WTC11 (cell line): ENCODE results near the gene CADM1.

ENCODE experiments used
- ATF1 ChIP-seq: sonication (generic); formaldehyde crosslinking; IDR thresholded peaks from 2 replicates; pipeline ENCODE4 v1.8.1; 2023; ENCODE audit warnings: mild to moderate bottlenecking, moderate library complexity, missing genetic modification reagents
- E2F5 ChIP-seq: sonication (generic); formaldehyde crosslinking; IDR thresholded peaks from 2 replicates; pipeline ENCODE4 v1.8.1; 2022; ENCODE audit warnings: mild to moderate bottlenecking, moderate library complexity, missing genetic modification reagents
- ELF4 ChIP-seq: sonication (generic); formaldehyde crosslinking; IDR thresholded peaks from 2 replicates; pipeline ENCODE4 v1.8.1; 2022; ENCODE audit warnings: low read depth, mild to moderate bottlenecking, moderate library complexity, missing genetic modification reagents
- JUN ChIP-seq: sonication (generic); formaldehyde crosslinking; IDR thresholded peaks from 2 replicates; pipeline ENCODE4 v1.8.0; 2023; ENCODE audit warnings: mild to moderate bottlenecking, missing genetic modification reagents
- MXD4 ChIP-seq: fragments of 250-450 bp; sonication (Bioruptor Pico); IDR thresholded peaks from 2 replicates; pipeline ENCODE4 v1.8.0; 2021; ENCODE audit warnings: mild to moderate bottlenecking, moderate library complexity, borderline replicate concordance
- NR1H2 ChIP-seq: sonication (generic); formaldehyde crosslinking; IDR thresholded peaks from 2 replicates; pipeline ENCODE4 v1.9.0; 2021; ENCODE audit warnings: mild to moderate bottlenecking, moderate library complexity, missing genetic modification reagents
- SP1 ChIP-seq: sonication (generic); formaldehyde crosslinking; conservative IDR thresholded peaks from 2 replicates; pipeline ENCODE4 v1.8.1; 2022; ENCODE audit warnings: missing genetic modification reagents
- TCF7 ChIP-seq: sonication (generic); formaldehyde crosslinking; IDR thresholded peaks from 2 replicates; pipeline ENCODE4 v1.8.0; 2022; ENCODE audit warnings: mild to moderate bottlenecking, low read depth, missing genetic modification reagents, moderate library complexity
- USF1 ChIP-seq: sonication (generic); formaldehyde crosslinking; IDR thresholded peaks from 2 replicates; pipeline ENCODE4 v1.8.0; 2022; ENCODE audit warnings: mild to moderate bottlenecking, missing genetic modification reagents
- ZNF121 ChIP-seq: sonication (generic); formaldehyde crosslinking; IDR thresholded peaks from 2 replicates; pipeline ENCODE4 v1.8.0; 2023; ENCODE audit warnings: missing genetic modification reagents
- TF ChIP-seq, protein P1 (sequence below): fragments of 200-600 bp; IDR thresholded peaks from 2 replicates; pipeline ENCODE4 v1.8.0; 2022; ENCODE audit warnings: antibody characterized with exemption
- TF ChIP-seq, protein P2 (sequence below): sonication (generic); formaldehyde crosslinking; IDR thresholded peaks from 2 replicates; pipeline ENCODE4 v1.8.0; 2022; ENCODE audit warnings: missing genetic modification reagents

- TF ChIP-seq ZNF121: no peak
- no peak for TF ChIP-seq SP1 (CRISPR knock-in tag)
- TF ChIP-seq, protein P1, sequence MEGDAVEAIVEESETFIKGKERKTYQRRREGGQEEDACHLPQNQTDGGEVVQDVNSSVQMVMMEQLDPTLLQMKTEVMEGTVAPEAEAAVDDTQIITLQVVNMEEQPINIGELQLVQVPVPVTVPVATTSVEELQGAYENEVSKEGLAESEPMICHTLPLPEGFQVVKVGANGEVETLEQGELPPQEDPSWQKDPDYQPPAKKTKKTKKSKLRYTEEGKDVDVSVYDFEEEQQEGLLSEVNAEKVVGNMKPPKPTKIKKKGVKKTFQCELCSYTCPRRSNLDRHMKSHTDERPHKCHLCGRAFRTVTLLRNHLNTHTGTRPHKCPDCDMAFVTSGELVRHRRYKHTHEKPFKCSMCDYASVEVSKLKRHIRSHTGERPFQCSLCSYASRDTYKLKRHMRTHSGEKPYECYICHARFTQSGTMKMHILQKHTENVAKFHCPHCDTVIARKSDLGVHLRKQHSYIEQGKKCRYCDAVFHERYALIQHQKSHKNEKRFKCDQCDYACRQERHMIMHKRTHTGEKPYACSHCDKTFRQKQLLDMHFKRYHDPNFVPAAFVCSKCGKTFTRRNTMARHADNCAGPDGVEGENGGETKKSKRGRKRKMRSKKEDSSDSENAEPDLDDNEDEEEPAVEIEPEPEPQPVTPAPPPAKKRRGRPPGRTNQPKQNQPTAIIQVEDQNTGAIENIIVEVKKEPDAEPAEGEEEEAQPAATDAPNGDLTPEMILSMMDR: no peak
- no peak for TF ChIP-seq E2F5 (CRISPR knock-in tag)
- no peak for TF ChIP-seq USF1 (CRISPR knock-in tag)
- TF ChIP-seq, protein P2, sequence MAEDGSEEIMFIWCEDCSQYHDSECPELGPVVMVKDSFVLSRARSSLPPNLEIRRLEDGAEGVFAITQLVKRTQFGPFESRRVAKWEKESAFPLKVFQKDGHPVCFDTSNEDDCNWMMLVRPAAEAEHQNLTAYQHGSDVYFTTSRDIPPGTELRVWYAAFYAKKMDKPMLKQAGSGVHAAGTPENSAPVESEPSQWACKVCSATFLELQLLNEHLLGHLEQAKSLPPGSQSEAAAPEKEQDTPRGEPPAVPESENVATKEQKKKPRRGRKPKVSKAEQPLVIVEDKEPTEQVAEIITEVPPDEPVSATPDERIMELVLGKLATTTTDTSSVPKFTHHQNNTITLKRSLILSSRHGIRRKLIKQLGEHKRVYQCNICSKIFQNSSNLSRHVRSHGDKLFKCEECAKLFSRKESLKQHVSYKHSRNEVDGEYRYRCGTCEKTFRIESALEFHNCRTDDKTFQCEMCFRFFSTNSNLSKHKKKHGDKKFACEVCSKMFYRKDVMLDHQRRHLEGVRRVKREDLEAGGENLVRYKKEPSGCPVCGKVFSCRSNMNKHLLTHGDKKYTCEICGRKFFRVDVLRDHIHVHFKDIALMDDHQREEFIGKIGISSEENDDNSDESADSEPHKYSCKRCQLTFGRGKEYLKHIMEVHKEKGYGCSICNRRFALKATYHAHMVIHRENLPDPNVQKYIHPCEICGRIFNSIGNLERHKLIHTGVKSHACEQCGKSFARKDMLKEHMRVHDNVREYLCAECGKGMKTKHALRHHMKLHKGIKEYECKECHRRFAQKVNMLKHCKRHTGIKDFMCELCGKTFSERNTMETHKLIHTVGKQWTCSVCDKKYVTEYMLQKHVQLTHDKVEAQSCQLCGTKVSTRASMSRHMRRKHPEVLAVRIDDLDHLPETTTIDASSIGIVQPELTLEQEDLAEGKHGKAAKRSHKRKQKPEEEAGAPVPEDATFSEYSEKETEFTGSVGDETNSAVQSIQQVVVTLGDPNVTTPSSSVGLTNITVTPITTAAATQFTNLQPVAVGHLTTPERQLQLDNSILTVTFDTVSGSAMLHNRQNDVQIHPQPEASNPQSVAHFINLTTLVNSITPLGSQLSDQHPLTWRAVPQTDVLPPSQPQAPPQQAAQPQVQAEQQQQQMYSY: no peak
- TF ChIP-seq ATF1 (CRISPR knock-in tag): no peak
- no peak for TF ChIP-seq NR1H2 (CRISPR knock-in tag)
- TF ChIP-seq ELF4 (CRISPR knock-in tag): no peak
- TF ChIP-seq JUN (CRISPR knock-in tag): no peak
- no peak for TF ChIP-seq TCF7 (CRISPR knock-in tag)
- TF ChIP-seq MXD4 (CRISPR knock-in tag): no peak
These were observed 43.7 kb downstream of the CADM1 start for GRCh38 chr11:115460512-115460911.
